ENCODE measurements around the gene TNFRSF13B.

GRCh38 chr17:16908273-16908672 is 63.6 kb downstream of the TNFRSF13B start:
- TF ChIP-seq CTCF (IDR thresholded peaks at IDR 0.05) (no peak), POLR2AphosphoS5 (IDR thresholded peaks at IDR 0.05) (no peak)
